NCI-H2171 treated with DMSO at 0.1 percent for 48 hours (cell line): Measurements from ENCODE around the gene MYO7B.

Experiments
- DNase-seq: peaks from one replicate; lab custom pipeline; 2025; lab: John Stamatoyannopoulos, UW

MYO7B gene

GRCh38 chr2:127609031-127609751, 73.7 kb downstream of the MYO7B start:
- no peak for DNase-seq

- no peak for DNase-seq
These were observed 74.3 kb downstream of the MYO7B start for GRCh38 chr2:127609818-127610217.

- DNase-seq, result no peak
These were observed 75.1 kb downstream of the MYO7B start for GRCh38 chr2:127610561-127610960.

GRCh38 chr2:127611076-127611925, 75.8 kb downstream of the MYO7B start:
- no peak for DNase-seq

DNA sequence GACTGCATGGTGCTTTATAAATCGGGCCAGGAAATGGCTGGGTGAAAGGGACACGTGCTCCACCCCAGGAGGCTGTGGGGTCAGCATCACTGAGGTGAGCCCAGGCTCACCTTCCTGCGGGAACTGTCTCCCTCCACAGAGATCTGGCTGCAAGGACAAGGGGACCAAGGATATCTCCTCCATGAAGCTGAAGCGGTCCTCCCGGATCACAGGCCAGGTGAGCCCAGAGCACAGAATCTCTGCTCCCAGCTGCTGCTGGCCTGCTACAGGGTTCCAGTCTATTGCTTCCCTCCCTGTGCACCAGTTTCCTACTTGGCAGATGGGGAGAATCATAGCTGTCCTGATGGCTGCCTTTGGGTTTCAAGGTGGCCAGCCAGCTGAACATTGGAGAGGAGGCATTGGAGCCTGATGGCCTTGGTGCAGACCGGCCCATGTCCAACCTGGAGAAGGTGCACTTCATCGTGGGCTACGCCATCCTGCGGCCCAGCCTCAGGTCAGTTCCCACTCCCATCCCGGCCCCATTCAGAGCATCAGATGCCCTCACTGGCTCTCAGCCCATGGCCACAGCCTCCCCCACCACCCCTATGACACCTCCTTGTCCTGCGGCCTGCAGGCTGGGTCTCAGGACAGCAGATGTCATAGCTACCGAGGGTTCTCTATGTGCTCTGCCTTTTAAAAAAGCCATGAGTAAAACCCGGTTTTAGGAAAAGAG, 76.8 kb downstream of the MYO7B start:
- DNase-seq, result no peak

DNA sequence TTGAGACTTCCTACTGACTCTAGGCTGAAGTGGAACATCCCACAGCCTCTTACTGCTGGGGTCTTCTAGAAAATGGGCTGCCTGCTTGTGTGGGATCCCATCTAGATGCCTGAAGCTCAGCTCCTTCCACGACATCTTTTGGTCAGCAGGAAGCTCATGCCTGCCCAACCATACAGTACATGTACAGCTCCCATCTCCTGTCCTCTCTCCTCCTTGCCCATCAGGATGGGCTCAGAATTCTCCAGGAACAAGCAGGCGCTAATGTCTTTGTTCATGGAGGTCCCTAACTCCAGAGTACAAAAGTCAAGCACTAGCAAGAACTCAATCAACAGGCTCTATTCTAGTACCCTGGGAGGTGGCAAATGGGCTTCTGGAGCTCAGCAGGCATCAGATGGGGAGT, 78.8 kb downstream of the MYO7B start:
- DNase-seq, result no peak

- no peak for DNase-seq
These were observed 79.2 kb downstream of the MYO7B start for GRCh38 chr2:127614731-127615130.

DNA sequence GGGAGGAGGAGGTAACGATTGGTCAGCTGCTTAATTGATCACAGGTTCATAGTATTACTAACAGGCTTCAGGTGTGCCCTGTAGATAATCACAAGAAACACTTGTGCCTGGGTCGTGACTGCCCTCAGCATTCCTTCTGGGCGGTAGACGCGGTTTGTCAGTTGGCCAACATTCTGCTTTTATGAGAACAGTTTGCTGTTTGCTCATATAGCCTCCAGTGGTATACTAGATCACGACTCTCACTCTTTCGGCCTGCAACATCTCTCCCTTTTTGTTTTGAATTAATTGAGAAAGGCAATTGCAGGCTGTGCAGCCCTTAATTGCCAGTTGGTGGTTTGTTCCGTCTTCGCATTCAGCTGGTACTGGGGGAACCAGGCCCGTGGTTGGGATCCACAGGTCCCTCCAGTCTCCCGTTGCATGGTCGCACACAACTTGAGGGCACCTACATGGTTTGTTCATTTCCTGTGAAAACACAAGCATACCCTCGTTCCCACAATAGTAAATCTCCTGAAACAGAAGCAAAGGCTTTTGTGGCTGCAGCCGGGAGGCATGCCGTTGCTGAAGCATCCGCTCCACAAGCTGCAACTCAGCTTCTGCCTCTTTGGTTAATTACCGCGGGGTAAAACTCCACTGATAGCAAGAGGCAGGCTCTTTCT, 80.2 kb downstream of the MYO7B start:
- DNase-seq, result no peak

- DNase-seq, result no peak
These were observed 83.2 kb downstream of the MYO7B start for GRCh38 chr2:127618551-127619202.

GRCh38 chr2:127619203-127619590, 83.7 kb downstream of the MYO7B start:
- DNase-seq, result no peak

DNA sequence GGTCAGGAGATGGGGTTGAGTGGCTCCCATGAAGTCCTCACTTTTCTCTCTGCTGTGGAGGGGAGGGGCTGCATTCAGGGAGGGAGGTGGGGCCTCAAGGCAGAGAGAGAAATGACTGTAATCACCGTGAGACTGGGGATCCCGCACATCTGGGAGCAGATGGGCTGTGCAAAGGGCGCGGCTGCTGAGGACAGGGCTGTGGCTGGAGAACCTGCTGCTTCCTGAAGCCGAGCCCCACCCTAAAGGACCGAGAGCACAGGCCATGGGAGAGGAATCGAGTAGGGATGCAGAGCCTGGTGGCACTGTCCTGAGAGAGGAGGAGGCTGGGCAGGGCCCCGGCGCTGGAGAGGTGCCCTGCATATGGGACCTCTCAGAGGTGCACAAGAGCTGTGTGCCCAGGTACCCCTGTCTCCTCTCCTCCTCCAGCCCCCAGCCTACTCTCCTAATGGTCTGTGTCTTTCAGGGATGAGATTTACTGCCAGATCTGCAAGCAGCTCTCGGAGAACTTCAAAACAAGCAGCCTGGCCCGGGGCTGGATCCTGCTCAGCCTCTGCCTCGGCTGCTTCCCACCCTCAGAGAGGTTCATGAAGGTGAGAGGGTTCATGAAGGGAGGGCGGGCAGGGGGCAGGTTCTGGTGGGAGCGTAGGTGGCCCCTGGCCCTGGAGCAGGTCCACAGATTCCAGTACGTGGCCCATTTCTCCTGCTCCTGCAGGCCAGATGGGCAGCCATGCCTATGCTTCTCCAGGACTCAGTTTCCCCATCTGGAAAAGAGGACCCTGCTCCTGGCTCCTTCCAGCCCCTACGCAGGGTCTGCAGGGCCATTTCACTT, 84.6 kb downstream of the MYO7B start:
- no peak for DNase-seq

GRCh38 chr2:127620866-127621265, 85.4 kb downstream of the MYO7B start:
- no peak for DNase-seq

DNA sequence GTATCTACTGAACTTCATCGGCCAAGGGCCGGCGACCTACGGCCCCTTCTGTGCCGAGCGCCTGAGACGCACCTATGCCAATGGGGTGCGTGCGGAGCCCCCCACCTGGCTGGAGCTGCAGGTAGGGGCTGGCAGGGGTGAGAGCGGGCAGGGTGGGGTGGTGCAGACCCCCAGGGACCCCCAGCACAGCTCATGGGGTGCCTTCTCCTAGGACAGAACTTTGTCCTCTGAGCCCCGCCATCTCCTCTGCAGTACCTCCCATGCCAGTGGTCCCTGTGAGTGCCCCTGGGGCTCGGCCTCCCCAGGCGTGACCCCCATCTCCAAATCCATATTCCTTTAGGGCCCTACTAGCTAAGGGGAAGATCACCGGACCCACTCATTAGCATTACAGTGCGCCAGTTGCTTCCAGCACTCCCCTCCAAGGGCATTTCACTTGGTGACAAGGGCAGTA, 86.5 kb downstream of the MYO7B start:
- no peak for DNase-seq

GRCh38 chr2:127622561-127623387, 87.3 kb downstream of the MYO7B start:
- DNase-seq, result no peak

DNA sequence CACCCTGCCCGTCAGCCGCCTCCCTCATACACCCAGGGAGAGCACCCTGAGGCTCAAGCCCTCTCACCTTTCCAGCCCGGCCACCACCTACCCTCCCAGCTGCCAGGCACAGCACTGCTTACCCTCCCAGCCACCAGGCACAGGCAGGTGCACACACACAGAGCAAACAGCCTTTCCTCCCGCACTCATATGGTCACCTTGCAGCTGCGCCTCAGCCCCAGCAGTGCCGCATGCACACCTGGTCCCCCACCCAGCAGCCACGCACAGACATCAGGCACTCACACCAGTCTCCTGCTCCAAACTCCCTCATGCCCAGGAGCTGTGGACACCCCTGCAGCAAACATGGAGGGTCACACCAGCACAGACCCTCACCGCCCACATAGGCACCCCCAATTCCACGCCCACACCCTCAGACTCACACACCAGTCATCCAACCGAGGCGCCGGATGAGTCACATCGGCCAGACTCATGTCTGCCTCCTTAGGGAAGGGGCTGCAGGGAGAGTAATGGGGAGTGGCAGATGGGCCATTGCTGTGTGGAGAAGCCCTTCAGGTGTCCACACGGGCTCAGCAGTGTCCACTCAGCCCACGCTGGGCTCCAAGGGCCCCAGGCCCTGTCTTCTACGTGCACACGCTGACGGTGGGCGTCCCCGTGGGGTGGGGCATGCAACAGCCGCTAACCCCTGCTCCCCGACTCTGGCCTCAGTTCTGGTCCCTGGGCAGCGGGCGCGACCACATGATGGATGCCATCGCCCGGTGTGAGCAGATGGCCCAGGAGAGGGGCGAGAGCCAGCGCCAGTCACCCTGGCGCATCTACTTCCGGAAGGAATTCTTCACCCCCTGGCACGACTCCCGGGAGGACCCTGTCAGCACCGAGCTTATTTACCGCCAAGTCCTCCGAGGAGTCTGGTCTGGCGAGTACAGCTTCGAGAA, 88.2 kb downstream of the MYO7B start:
- DNase-seq, result no peak

GRCh38 chr2:127624320-127624755, 88.9 kb downstream of the MYO7B start:
- no peak for DNase-seq

GRCh38 chr2:127624756-127625571, 89.5 kb downstream of the MYO7B start:
- DNase-seq, result no peak

GRCh38 chr2:127625572-127625951, 90.1 kb downstream of the MYO7B start:
- DNase-seq, result no peak
